Measurements from ENCODE around the gene ATP6V0D1.
"Not testable (repeated sequence)": the region's sequence is repeated elsewhere in the genome, so short reads cannot be mapped to it uniquely, and the experiment has no call there.

ATP6V0D1 gene

GRCh38 chr16:67429053-67429798 lies 51.7 kb downstream of the ATP6V0D1 start:
- DNase-seq (ENCODE audit: low read depth) = no peak

- DNase-seq (ENCODE audit: low read depth) = peak; percentile 45
These were observed 52.7 kb downstream of the ATP6V0D1 start for GRCh38 chr16:67428146-67428731.

- DNase-seq (ENCODE audit: low read depth) = no peak
These were observed 54.0 kb downstream of the ATP6V0D1 start for GRCh38 chr16:67426950-67427349.

DNA sequence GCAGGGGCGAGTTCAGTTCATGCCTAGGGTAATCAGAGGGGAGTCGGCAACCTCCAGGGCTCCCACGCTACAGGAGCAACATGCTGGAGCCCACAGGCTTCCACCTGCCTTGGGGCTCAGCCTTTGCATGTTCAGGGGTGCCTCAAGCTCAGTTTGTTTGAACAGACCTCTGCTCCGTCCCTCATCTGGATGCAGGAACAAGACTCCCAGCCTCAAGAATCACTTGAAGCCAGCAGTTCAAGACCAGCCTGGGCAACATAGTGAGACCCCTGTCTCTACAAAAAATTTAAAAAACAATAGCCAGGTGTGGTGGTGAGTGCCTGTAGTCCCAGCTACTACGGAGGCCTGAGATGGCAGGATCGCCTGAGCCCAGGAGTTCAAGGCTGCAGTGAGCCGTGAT lies 54.9 kb downstream of the ATP6V0D1 start:
- DNase-seq (ENCODE audit: low read depth) = no peak

DNA sequence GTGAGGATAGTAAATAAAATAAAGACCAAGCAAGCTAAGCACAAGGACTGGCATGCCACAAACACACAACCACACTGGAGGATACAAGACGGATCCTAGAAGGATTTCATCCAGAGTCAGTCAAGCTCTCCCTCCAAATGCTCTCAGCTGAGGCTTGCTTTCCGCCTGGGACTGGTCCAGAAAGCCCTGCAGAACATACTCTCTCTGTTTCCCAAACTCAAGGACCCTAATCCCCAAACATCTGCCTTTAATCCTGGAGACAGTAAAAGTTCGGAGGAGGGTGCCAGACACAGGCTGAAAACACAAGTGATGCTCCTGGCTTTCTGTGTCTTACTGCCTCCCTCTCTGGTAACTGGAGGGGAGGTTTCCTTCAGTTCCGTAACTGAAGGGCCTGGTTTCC lies 55.4 kb downstream of the ATP6V0D1 start:
- DNase-seq (ENCODE audit: low read depth) = no peak

- no peak for DNase-seq (ENCODE audit: low read depth)
These were observed 55.9 kb downstream of the ATP6V0D1 start for GRCh38 chr16:67425061-67425460.

DNA sequence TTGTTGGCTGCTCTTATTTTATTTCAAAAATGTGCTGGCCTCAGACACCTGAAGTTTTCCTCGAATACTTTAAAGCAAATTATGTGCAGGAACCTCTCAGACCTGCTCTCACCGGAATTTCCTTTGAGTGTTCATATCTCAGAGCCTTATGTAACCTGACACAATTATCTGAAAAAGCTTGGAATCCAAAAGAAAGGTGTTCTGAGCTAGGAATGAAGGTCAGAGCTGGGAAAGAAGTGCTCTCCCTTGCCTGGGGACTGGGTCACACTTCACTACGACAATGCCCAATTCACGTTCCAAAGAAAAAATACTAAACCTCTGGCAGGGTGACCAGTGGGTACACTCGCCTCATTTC lies 56.7 kb downstream of the ATP6V0D1 start:
- no peak for DNase-seq (ENCODE audit: low read depth)

DNA sequence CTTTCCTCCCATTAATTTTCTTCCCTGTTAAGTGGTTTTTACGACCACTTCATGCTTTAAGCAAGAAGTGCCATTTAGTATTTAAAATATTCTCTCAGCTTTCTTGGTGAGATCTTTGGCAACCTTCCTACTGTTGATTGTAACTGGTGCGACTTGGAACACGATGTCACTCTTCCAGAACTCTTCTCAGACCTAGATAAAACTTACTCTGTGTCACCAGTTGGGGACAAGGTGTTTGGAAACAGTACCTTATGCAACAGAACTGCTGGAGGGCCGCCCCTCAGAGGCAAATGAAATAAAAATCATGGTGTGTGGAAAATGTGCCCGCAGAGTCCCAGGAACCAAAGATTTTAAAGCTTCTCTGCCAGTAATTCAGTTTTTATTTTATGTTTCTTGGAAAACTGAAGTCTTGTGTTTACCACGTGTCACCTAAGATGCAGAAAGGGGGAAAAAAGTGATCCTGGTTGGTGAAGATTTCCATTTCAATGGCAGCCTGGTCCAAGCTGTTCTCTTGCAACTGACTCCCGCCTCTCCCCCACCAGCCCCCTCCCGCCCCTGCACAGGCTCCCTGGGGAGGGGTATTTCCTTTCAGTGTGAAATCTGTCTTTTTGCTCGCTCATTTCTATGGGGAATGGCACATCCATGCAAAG lies 57.2 kb downstream of the ATP6V0D1 start:
- DNase-seq (ENCODE audit: low read depth) = no peak

DNA sequence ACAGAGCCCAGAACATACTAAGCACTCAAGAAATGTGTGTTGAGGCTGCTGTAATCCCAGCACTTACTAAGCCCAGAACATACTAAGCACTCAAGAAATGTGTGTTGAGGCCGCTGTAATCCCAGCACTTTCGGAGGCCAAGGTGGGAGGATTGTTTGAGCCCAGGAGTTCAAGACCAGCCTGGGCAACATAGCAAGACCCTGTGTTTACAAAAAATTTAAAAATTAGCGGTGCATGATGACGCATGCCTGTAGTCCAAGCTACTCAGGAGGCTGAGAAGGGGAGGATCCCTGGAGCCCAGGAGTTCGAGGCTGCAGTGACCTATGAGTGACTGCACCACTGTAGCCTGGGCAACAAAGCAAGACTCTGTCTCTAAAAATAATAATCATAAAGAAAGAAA lies 57.9 kb downstream of the ATP6V0D1 start:
- no peak for DNase-seq (ENCODE audit: low read depth)

DNA sequence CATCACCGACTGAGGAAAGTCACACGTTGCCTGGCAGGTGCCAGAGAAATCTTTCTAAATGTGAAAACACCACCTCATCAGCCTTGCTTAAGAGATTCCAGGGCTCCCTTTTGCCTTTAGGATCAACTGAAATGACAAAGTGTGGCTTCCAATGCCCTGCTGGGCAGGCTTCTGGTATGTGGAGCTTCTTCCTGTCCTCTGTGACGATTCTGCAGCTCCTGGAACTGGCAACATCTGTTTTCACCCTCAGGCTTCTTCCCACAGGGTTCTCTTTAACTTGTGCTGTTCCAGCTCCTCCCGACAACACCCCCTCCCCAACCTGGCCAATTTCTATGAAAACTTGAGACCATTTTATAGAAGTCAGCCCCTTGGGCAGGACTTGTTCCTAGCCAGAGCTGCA lies 59.9 kb downstream of the ATP6V0D1 start:
- no peak for DNase-seq (ENCODE audit: low read depth)

- no peak for DNase-seq (ENCODE audit: low read depth)
These were observed 61.0 kb downstream of the ATP6V0D1 start for GRCh38 chr16:67419931-67420330.

GRCh38 chr16:67419502-67419901 lies 61.5 kb downstream of the ATP6V0D1 start:
- DNase-seq (ENCODE audit: low read depth) = peak; percentile 53

GRCh38 chr16:67417333-67418061 lies 63.5 kb downstream of the ATP6V0D1 start:
- DNase-seq (ENCODE audit: low read depth) = no peak

DNA sequence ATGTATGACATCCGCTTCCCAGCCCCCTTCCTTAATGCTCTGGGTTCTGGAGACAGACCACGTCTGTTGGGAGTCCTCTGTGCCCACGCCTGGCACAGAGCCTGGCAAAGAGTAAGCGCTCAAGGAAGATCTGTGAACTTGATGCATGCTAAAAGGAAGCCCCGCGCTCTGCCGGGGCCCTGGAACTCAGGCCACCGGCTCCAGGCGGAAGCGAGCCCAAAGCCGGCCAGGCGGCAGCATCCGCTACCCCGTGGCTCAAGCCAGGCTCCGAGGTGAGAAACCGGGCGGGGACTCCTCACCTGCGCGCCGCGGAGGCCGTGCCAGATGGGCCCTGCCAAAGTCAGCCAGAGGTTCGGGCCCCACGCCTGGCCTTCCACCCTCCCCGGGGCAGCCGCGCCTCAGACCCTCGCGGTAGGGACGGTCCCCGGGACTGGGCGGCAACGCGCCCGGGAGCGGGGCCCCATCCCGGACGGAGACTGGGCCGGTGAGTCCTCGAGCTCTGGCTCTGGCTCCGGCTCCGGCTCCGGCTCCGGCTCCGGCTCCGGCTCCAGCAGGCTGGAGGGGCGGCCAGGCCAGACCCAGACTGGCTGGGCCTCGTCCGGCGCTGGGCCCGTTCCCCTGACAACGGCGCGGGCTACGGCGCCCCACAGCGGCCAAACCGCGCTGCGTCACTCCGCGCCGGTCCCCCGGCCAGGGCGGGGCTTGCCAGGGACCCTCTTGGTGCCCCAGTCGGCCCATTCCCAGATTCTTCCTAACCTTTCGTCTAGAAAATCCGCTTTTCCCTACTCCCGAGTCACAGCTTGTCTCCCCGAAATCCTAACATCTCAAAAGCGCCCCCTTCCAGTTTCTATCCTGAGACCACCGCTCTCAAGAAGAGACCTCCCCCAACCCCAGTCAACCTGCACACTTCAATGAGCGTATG lies 64.8 kb downstream of the ATP6V0D1 start, which contains the start of gene ZDHHC1:
Gene ZDHHC1 (minus strand): TSS at position 606 of the 922 bp plus-strand sequence. CDS start 8,702 bp downstream, outside the sequence.
- peak; percentile 67 for DNase-seq (ENCODE audit: low read depth)

GRCh38 chr16:67415421-67415820 lies 65.5 kb downstream of the ATP6V0D1 start:
- not testable (repeated sequence) for DNase-seq (ENCODE audit: low read depth)

- DNase-seq (ENCODE audit: low read depth) = no peak
These were observed 66.7 kb downstream of the ATP6V0D1 start for GRCh38 chr16:67413978-67414911.

- no peak for DNase-seq (ENCODE audit: low read depth)
These were observed 68.7 kb downstream of the ATP6V0D1 start for GRCh38 chr16:67412294-67412693.

GRCh38 chr16:67411339-67411738 lies 69.6 kb downstream of the ATP6V0D1 start:
- no peak for DNase-seq (ENCODE audit: low read depth)

DNA sequence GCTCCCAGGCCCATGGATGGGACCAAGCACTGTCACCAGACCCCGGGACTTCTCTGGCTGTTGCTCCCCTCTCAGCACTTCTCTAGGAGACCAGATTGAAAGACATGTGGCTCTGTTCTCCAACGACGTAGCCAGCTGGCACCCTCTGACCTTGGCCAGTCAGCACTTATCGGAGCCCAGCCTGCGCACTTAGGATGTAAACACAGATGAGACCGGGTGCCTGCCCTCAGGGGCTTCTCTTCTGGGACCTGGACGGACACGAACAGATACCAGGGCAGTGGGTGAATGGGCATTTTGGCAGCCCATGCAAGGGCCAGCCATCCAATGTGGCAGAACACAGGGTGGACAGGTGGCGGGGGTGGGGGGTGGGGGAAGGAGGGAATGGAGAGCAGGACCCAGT lies 71.3 kb downstream of the ATP6V0D1 start:
- DNase-seq (ENCODE audit: low read depth) = no peak

GRCh38 chr16:67407788-67408452 lies 73.0 kb downstream of the ATP6V0D1 start:
- DNase-seq (ENCODE audit: low read depth) = no peak
